Neutrophil (primary cell): ENCODE data around the gene HPCAL1.
A peak's percentile ranks its signal among the peaks of the same experiment; 100 is the strongest.

Source experiments
- H3K27ac ChIP-seq: fragments of 200-600 bp; sonication (generic); 2 replicates; pipeline ENCODE4 v1.5.1; 2016; ENCODE audit warnings: mild to moderate bottlenecking, moderate library complexity
- H3K27me3 ChIP-seq: fragments of 200-600 bp; sonication (generic); 2 replicates; pipeline ENCODE4 v1.6.0; 2016; ENCODE audit warnings: mild to moderate bottlenecking
- H3K36me3 ChIP-seq: fragments of 200-600 bp; sonication (generic); 2 replicates; pipeline ENCODE4 v1.5.1; 2017
- H3K4me1 ChIP-seq, 2 experiments: fragments of 200-600 bp in 1 of 2; sonication (generic) in 1 of 2; 1 replicate in 1 of 2; 2 replicates in 1 of 2; pipeline versions ENCODE4 v1.5.1 to v1.6.1; 2013 to 2016; ENCODE audit warnings: low read depth in 1 of 2, low read length in 1 of 2, mild to moderate bottlenecking in 1 of 2, moderate library complexity in 1 of 2; ENCODE audit not compliant: control insufficient read depth in 1 of 2, insufficient read depth in 1 of 2
- H3K4me3 ChIP-seq, 2 experiments: fragments of 200-600 bp in 1 of 2; sonication (generic) in 1 of 2; 1 replicate in 1 of 2; 2 replicates in 1 of 2; pipeline ENCODE4 v1.5.1; 2013 to 2016; ENCODE audit warnings: low read depth in 1 of 2, low read length in 1 of 2, mild to moderate bottlenecking in 1 of 2, moderate library complexity in 1 of 2
- H3K9me3 ChIP-seq: fragments of 200-600 bp; sonication (generic); 2 replicates; pipeline ENCODE4 v1.5.1; 2016
- CTCF ChIP-seq: fragments of 200-600 bp; sonication (generic); IDR thresholded peaks from 2 replicates; pipeline ENCODE4 v1.5.1; 2016; ENCODE audit warnings: antibody characterized with exemption

HPCAL1 gene

GRCh38 chr2:10393640-10393982 lies 90.9 kb downstream of the HPCAL1 start:
- no peaks in the 10 kb centered on the region for H3K36me3 ChIP-seq
- no peaks in the 10 kb centered on the region for H3K27me3 ChIP-seq
- no peaks in the 10 kb centered on the region for H3K9me3 ChIP-seq
- TF ChIP-seq CTCF, result no peak
- H3K4me1 ChIP-seq, result peaks cover 23 to 42% of the 10 kb centered on the region in 2 experiments
- H3K27ac ChIP-seq, result no peak overlapping the region
- H3K4me3 ChIP-seq, result no peak overlapping the region

- Histone ChIP-seq H3K9me3 (no peaks in the 10 kb centered on the region), H3K4me3 (no peak overlapping the region), H3K27ac (no peak overlapping the region), H3K4me1 (peaks cover 29 to 40% of the 10 kb centered on the region in 2 experiments), H3K36me3 (no peaks in the 10 kb centered on the region), H3K27me3 (no peaks in the 10 kb centered on the region)
- TF ChIP-seq CTCF, result no peak
These were observed 93.2 kb downstream of the HPCAL1 start for GRCh38 chr2:10395893-10396292.

GRCh38 chr2:10396464-10396863 lies 93.8 kb downstream of the HPCAL1 start:
- Histone ChIP-seq H3K27me3 (no peaks in the 10 kb centered on the region), H3K4me3 (no peak overlapping the region), H3K36me3 (no peaks in the 10 kb centered on the region), H3K27ac (no peak overlapping the region), H3K4me1 (peaks cover 33 to 44% of the 10 kb centered on the region in 2 experiments), H3K9me3 (no peaks in the 10 kb centered on the region)
- no peak for TF ChIP-seq CTCF

GRCh38 chr2:10397297-10397875 lies 94.7 kb downstream of the HPCAL1 start:
- no peaks in the 10 kb centered on the region for H3K36me3 ChIP-seq
- peak overlapping the region; percentile 74 for H3K27ac ChIP-seq
- peaks cover 36 to 53% of the 10 kb centered on the region in 2 experiments for H3K4me1 ChIP-seq
- no peak for TF ChIP-seq CTCF
- no peaks in the 10 kb centered on the region for H3K27me3 ChIP-seq
- no peak overlapping the region for H3K4me3 ChIP-seq
- H3K9me3 ChIP-seq, result no peaks in the 10 kb centered on the region

GRCh38 chr2:10397878-10398277 lies 95.2 kb downstream of the HPCAL1 start:
- Histone ChIP-seq H3K4me3 (no peak overlapping the region), H3K9me3 (no peaks in the 10 kb centered on the region), H3K27ac (peak overlapping the region; percentile 74), H3K36me3 (no peaks in the 10 kb centered on the region), H3K4me1 (peaks cover 36 to 48% of the 10 kb centered on the region in 2 experiments), H3K27me3 (no peaks in the 10 kb centered on the region)
- no peak for TF ChIP-seq CTCF

GRCh38 chr2:10398496-10398895 lies 95.8 kb downstream of the HPCAL1 start:
- no peaks in the 10 kb centered on the region for H3K9me3 ChIP-seq
- H3K4me3 ChIP-seq, result no peak overlapping the region
- peak overlapping the region; percentile 74 for H3K27ac ChIP-seq
- H3K36me3 ChIP-seq, result no peaks in the 10 kb centered on the region
- no peaks in the 10 kb centered on the region for H3K27me3 ChIP-seq
- TF ChIP-seq CTCF, result no peak
- peaks cover 32 to 42% of the 10 kb centered on the region in 2 experiments for H3K4me1 ChIP-seq
